WTC11 (cell line): Measurements from ENCODE around the gene ERBB4. TPM values are rescaled to one million over a fixed set of nuclear protein-coding genes. Genes with fewer than 3 reads are reported as not detected.

Experiments
- ATAC-seq: fragments of 200-7000 bp; cut with Tn5 transposase; 2 replicates; pipeline ENCODE4 v1.10.0; 2021; ENCODE audit warnings: mild to moderate bottlenecking, moderate library complexity
- CTCF ChIA-PET: fragments of 300-600 bp; sonication (Branson Sonifier 250); formaldehyde crosslinking; loops from one replicate; lab custom pipeline; 2021; ENCODE audit warnings: antibody characterized with exemption; lab: Charles Lee
- POLR2A ChIA-PET: fragments of 350-600 bp; sonication (Branson Sonifier 250); formaldehyde crosslinking; loops from one replicate; lab custom pipeline; 2021; ENCODE audit warnings: antibody characterized with exemption; lab: Charles Lee
- DNase-seq: peaks from one replicate; pipeline ENCODE4 v3.0.0; 2021; ENCODE audit warnings: low spot score
- H3K27ac Mint-ChIP-seq: 2 replicates; pipeline ENCODE4 v1.8.0; 2021; ENCODE audit warnings: mixed read lengths
- H3K27me3 Mint-ChIP-seq: 2 replicates; pipeline ENCODE4 v1.8.0; 2021; ENCODE audit warnings: low read depth, mild to moderate bottlenecking, moderate library complexity, mixed read lengths
- H3K36me3 Mint-ChIP-seq: 2 replicates; pipeline ENCODE4 v1.8.0; 2021; ENCODE audit warnings: mixed read lengths
- H3K4me1 Mint-ChIP-seq: 2 replicates; pipeline ENCODE4 v1.8.0; 2022; ENCODE audit warnings: mixed read lengths
- H3K4me3 Mint-ChIP-seq: 2 replicates; pipeline ENCODE4 v1.8.0; 2021; ENCODE audit warnings: mild to moderate bottlenecking, moderate library complexity, mixed read lengths
- H3K9me3 Mint-ChIP-seq: 2 replicates; pipeline ENCODE4 v1.8.0; 2021; ENCODE audit warnings: mixed read lengths
- ARID4B ChIP-seq: sonication (generic); formaldehyde crosslinking; IDR thresholded peaks from 2 replicates; pipeline ENCODE4 v1.8.0; 2023; ENCODE audit warnings: missing genetic modification reagents, mild to moderate bottlenecking, borderline replicate concordance
- ATF2 ChIP-seq: sonication (generic); formaldehyde crosslinking; IDR thresholded peaks from 2 replicates; pipeline ENCODE4 v1.8.1; 2022; ENCODE audit warnings: low read depth, missing genetic modification reagents, borderline replicate concordance
- CBFB ChIP-seq: sonication (generic); formaldehyde crosslinking; IDR thresholded peaks from 2 replicates; pipeline ENCODE4 v1.8.1; 2022; ENCODE audit warnings: mild to moderate bottlenecking, low read depth, missing genetic modification reagents
- CTCF ChIP-seq: fragments of 200-600 bp; IDR thresholded peaks from 2 replicates; pipeline ENCODE4 v1.8.0; 2022; ENCODE audit warnings: antibody characterized with exemption
- E2F1 ChIP-seq: sonication (generic); formaldehyde crosslinking; IDR thresholded peaks from 2 replicates; pipeline ENCODE4 v1.8.0; 2022; ENCODE audit warnings: mild to moderate bottlenecking, missing genetic modification reagents
- ETV6 ChIP-seq: sonication (generic); formaldehyde crosslinking; IDR thresholded peaks from 2 replicates; pipeline ENCODE4 v1.8.1; 2022; ENCODE audit warnings: mild to moderate bottlenecking, missing genetic modification reagents
- FOXJ3 ChIP-seq: sonication (generic); formaldehyde crosslinking; IDR thresholded peaks from 2 replicates; pipeline ENCODE4 v1.9.0; 2021; ENCODE audit warnings: missing genetic modification reagents, mild to moderate bottlenecking, borderline replicate concordance
- GRHL2 ChIP-seq: fragments of 250-450 bp; sonication (Bioruptor Pico); IDR thresholded peaks from 2 replicates; pipeline ENCODE4 v1.8.0; 2022; ENCODE audit warnings: mild to moderate bottlenecking, moderate library complexity; ENCODE audit not compliant: insufficient replicate concordance, severe bottlenecking
- HMGA2 ChIP-seq: fragments of 250-450 bp; sonication (Bioruptor Pico); IDR thresholded peaks from 2 replicates; pipeline ENCODE4 v1.4.0; 2021; ENCODE audit warnings: mild to moderate bottlenecking, moderate library complexity
- USF1 ChIP-seq: sonication (generic); formaldehyde crosslinking; IDR thresholded peaks from 2 replicates; pipeline ENCODE4 v1.8.0; 2022; ENCODE audit warnings: mild to moderate bottlenecking, missing genetic modification reagents
- ZBTB43 ChIP-seq: sonication (generic); formaldehyde crosslinking; IDR thresholded peaks from 2 replicates; pipeline ENCODE4 v1.8.1; 2023; ENCODE audit warnings: mild to moderate bottlenecking, missing genetic modification reagents
- ZNF138 ChIP-seq: sonication (generic); formaldehyde crosslinking; conservative IDR thresholded peaks from 2 replicates; pipeline ENCODE4 v1.8.1; 2022; ENCODE audit warnings: mild to moderate bottlenecking, moderate library complexity, missing genetic modification reagents
- ZNF423 ChIP-seq: fragments of 250-450 bp; sonication (Bioruptor Pico); IDR thresholded peaks from 2 replicates; pipeline ENCODE4 v2.1.2; 2022; ENCODE audit warnings: mild to moderate bottlenecking, moderate library complexity
- ZNF512 ChIP-seq: sonication (generic); formaldehyde crosslinking; IDR thresholded peaks from 2 replicates; pipeline ENCODE4 v1.8.1; 2022; ENCODE audit warnings: missing genetic modification reagents, borderline replicate concordance
- ZSCAN18 ChIP-seq: fragments of 250-450 bp; sonication (Bioruptor Pico); IDR thresholded peaks from 2 replicates; pipeline ENCODE4 v2.1.2; 2022; ENCODE audit warnings: mild to moderate bottlenecking, moderate library complexity
- total RNA-seq: library from RNA; stranded (reverse); gene quantifications from 3 replicates; pipeline ENCODE4 v1.2.3, GENCODE V29; 2021

Gene ERBB4
- total RNA-seq, 1 experiment from 2014 or later, result 1.6 TPM

- Mint-ChIP-seq H3K9me3 (no peaks in the 10 kb centered on the region), H3K27me3 (no peaks in the 10 kb centered on the region), H3K36me3 (no peaks in the 10 kb centered on the region), H3K27ac (no peak overlapping the region), H3K4me3 (no peak overlapping the region), H3K4me1 (peaks cover 13% of the 10 kb centered on the region)
- ChIA-PET CTCF (no interaction called here), POLR2A (no interaction called here)
- peak; percentile 73 for ATAC-seq
- TF ChIP-seq E2F1 (CRISPR knock-in tag) (no peak), ETV6 (CRISPR knock-in tag) (no peak), CTCF (no peak), ZNF423 (CRISPR knock-in tag) (no peak), CBFB (no peak), FOXJ3 (CRISPR knock-in tag) (no peak), ZNF512 (CRISPR knock-in tag) (no peak), ZNF138 (CRISPR knock-in tag) (no peak), ATF2 (CRISPR knock-in tag) (no peak), ZBTB43 (CRISPR knock-in tag) (no peak)
- no peak for DNase-seq
These were observed 1158.6 kb downstream of the ERBB4 start for GRCh38 chr2:211380041-211380440.

- ATAC-seq, result no peak
- Mint-ChIP-seq H3K27ac (no peak overlapping the region), H3K27me3 (no peaks in the 10 kb centered on the region), H3K4me3 (no peak overlapping the region), H3K36me3 (no peaks in the 10 kb centered on the region), H3K9me3 (no peaks in the 10 kb centered on the region), H3K4me1 (peaks cover 13% of the 10 kb centered on the region)
- ChIA-PET POLR2A (no interaction called here), CTCF (no interaction called here)
- no peak for DNase-seq
- TF ChIP-seq GRHL2, result no peak
- no peak for TF ChIP-seq ZSCAN18
- TF ChIP-seq HMGA2 (CRISPR knock-in tag), result no peak
- TF ChIP-seq ZNF512 (CRISPR knock-in tag), result no peak
- TF ChIP-seq E2F1 (CRISPR knock-in tag), result no peak
- no peak for TF ChIP-seq USF1 (CRISPR knock-in tag)
- TF ChIP-seq ARID4B (CRISPR knock-in tag), result no peak
These were observed 1162.2 kb downstream of the ERBB4 start for GRCh38 chr2:211376410-211376809.
